A673 (cell line): ENCODE measurements around the gene DGAT2L6.

Experiments used
- EZH2 ChIP-seq: fragments of 200-600 bp; sonication (generic); IDR thresholded peaks from 2 replicates; pipeline ENCODE4 v1.6.1; 2017; ENCODE audit warnings: borderline replicate concordance, low read depth, mild to moderate bottlenecking, mixed read lengths, antibody characterized with exemption, low read length; ENCODE audit not compliant: poor library complexity, severe bottlenecking
- TF ChIP-seq, protein P1 (sequence below): fragments of 300-800, 200-600 bp; sonication (generic); conservative IDR thresholded peaks from 2 replicates; pipeline ENCODE4 v1.5.1; 2017; ENCODE audit warnings: low read depth, mild to moderate bottlenecking, antibody characterized with exemption, low read length, moderate library complexity, mixed read lengths

- TF ChIP-seq, protein P1, sequence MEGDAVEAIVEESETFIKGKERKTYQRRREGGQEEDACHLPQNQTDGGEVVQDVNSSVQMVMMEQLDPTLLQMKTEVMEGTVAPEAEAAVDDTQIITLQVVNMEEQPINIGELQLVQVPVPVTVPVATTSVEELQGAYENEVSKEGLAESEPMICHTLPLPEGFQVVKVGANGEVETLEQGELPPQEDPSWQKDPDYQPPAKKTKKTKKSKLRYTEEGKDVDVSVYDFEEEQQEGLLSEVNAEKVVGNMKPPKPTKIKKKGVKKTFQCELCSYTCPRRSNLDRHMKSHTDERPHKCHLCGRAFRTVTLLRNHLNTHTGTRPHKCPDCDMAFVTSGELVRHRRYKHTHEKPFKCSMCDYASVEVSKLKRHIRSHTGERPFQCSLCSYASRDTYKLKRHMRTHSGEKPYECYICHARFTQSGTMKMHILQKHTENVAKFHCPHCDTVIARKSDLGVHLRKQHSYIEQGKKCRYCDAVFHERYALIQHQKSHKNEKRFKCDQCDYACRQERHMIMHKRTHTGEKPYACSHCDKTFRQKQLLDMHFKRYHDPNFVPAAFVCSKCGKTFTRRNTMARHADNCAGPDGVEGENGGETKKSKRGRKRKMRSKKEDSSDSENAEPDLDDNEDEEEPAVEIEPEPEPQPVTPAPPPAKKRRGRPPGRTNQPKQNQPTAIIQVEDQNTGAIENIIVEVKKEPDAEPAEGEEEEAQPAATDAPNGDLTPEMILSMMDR = no peak
- no peak for TF ChIP-seq EZH2
These were observed 48.8 kb downstream of the DGAT2L6 start for GRCh38 chrX:70226048-70226447.
